Measurements from ENCODE around the gene OR14A16.

OR14A16 gene

DNA sequence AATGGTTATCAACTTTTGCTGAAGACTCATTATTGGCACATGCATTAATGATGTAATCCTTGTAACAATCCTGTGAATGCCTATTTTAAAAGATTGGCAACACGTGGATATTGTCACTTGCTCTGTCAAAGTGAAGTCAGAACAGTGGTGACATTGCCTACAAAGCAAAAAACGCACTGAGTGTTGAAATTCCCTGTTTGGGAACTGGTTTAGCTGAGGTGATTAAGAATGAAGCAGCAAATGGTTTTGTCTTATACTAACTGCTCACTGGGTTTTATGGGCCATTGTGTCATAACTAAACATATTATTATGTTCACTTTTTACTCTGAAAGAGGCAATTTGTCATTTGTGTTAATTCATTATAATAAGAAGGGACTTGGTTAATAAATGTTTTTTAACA lies 11.3 kb downstream of the OR14A16 start:
- H3K4me3 ChIP-seq (ENCODE audit: low read depth, low read length), result no peak overlapping the region
- no peak for TF ChIP-seq CTCF (IDR thresholded peaks at IDR 0.05; ENCODE audit: borderline replicate concordance, insufficient read depth, low read depth, low read length)

- no peak for TF ChIP-seq CTCF (IDR thresholded peaks at IDR 0.05; ENCODE audit: borderline replicate concordance, insufficient read depth, low read depth, low read length)
- no peak overlapping the region for H3K4me3 ChIP-seq (ENCODE audit: low read depth, low read length)
These were observed 26.4 kb downstream of the OR14A16 start for GRCh38 chr1:247797518-247797917.

DNA sequence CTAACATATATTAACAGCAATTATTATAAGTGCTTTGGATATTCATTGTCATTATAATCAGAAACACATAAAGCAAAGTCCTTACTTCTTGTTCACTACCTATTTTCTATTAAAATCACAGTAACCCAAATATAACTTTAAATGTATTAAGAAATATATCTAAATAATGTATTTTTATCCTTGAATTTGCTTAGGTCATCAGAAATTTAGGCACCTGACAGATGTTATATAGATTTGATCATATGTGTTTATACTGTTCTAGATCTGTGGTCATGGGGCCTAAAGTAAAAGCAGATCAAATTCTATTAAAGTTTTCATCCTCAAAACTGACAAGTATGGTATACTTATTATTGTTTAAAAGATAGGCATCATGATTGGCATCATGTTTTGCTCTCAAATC lies 54.3 kb downstream of the OR14A16 start:
- no peak overlapping the region for H3K4me3 ChIP-seq (ENCODE audit: low read depth, low read length)
- no peak for TF ChIP-seq CTCF (IDR thresholded peaks at IDR 0.05; ENCODE audit: borderline replicate concordance, insufficient read depth, low read depth, low read length)

All from GM12875 (cell line).